ENCODE results near the gene C3orf62.

Gene C3orf62

GRCh38 chr3:49276475-49277382, at the start of gene C3orf62:
C3orf62 (minus strand) TSS chr3:49277232; CDS start chr3:49276872, 360 bp downstream.
- no peak for DNase-seq

GRCh38 chr3:49324768-49325167, 47.7 kb upstream of the C3orf62 start:
- no peak for DNase-seq

- no peak for DNase-seq
Measured at GRCh38 chr3:49316696-49317457, 39.8 kb upstream of the C3orf62 start.

GRCh38 chr3:49313896-49314688, 37.1 kb upstream of the C3orf62 start:
- no peak for DNase-seq

- DNase-seq = no peak
Measured at GRCh38 chr3:49311283-49311682, 34.3 kb upstream of the C3orf62 start.

- DNase-seq = no peak
Measured at GRCh38 chr3:49310677-49311076, 33.6 kb upstream of the C3orf62 start.

- DNase-seq = no peak
Measured at GRCh38 chr3:49305608-49306007, 28.6 kb upstream of the C3orf62 start.

- DNase-seq = no peak
Measured at GRCh38 chr3:49302613-49303012, 25.6 kb upstream of the C3orf62 start.

- DNase-seq = no peak
Measured at GRCh38 chr3:49300595-49300994, 23.6 kb upstream of the C3orf62 start.

- no peak for DNase-seq
Measured at GRCh38 chr3:49298511-49298910, 21.5 kb upstream of the C3orf62 start.

GRCh38 chr3:49296781-49297411, 19.9 kb upstream of the C3orf62 start:
- DNase-seq = no peak

- DNase-seq = no peak
Measured at GRCh38 chr3:49295489-49296058, 18.5 kb upstream of the C3orf62 start.

- DNase-seq = no peak
Measured at GRCh38 chr3:49294343-49294742, 17.3 kb upstream of the C3orf62 start.

- no peak for DNase-seq
Measured at GRCh38 chr3:49283997-49284396, 7.0 kb upstream of the C3orf62 start.

GRCh38 chr3:49279376-49279775, 2.3 kb upstream of the C3orf62 start:
- DNase-seq = no peak

- DNase-seq = no peak
Measured at GRCh38 chr3:49278548-49278947, 1.5 kb upstream of the C3orf62 start.

GRCh38 chr3:49277383-49277775, 347 bp upstream of the C3orf62 start:
- no peak for DNase-seq

GRCh38 chr3:49273825-49274532, 3.1 kb downstream of the C3orf62 start:
- DNase-seq = no peak

GRCh38 chr3:49271047-49271446, 6.0 kb downstream of the C3orf62 start:
- DNase-seq = no peak

- DNase-seq = no peak
Measured at GRCh38 chr3:49270156-49270500, 6.9 kb downstream of the C3orf62 start.

GRCh38 chr3:49269443-49270155, 7.4 kb downstream of the C3orf62 start:
- no peak for DNase-seq

Measured in NCI-H187 (cell line).